GM23338 (cell line): ENCODE data around the gene CPAMD8. TPM values are rescaled to one million over a fixed set of nuclear protein-coding genes. Genes with fewer than 3 reads are reported as not detected.
A peak's percentile ranks its signal among the peaks of the same experiment; 100 is the strongest.

ENCODE experiments used
- ATAC-seq: fragments of 200-7000 bp; cut with Tn5 transposase; 3 replicates; pipeline ENCODE4 v1.9.1; 2020
- DNase-seq: peaks from one replicate; pipeline ENCODE4 v3.0.0-alpha.2; 2015; ENCODE audit warnings: low spot score
- H2AFZ ChIP-seq: fragments of 200-600 bp; sonication (generic); 2 replicates; pipeline ENCODE4 v1.8.0; 2016; ENCODE audit warnings: antibody characterized with exemption, mild to moderate bottlenecking, moderate library complexity
- H3F3A ChIP-seq: fragments of 200-600 bp; sonication (generic); replicated peaks from 2 replicates; pipeline ENCODE4 v1.8.0; 2017; ENCODE audit warnings: antibody characterized with exemption, mixed run types, low read depth
- H3K27ac ChIP-seq: fragments of 200-600 bp; sonication (generic); 2 replicates; pipeline ENCODE4 v1.6.1; 2016; ENCODE audit warnings: low read depth
- H3K27me3 ChIP-seq: fragments of 200-600 bp; sonication (generic); 2 replicates; pipeline ENCODE4 v1.8.0; 2016; ENCODE audit warnings: mild to moderate bottlenecking, mixed run types, moderate library complexity; ENCODE audit not compliant: insufficient read depth
- H3K36me3 ChIP-seq: fragments of 200-600 bp; sonication (generic); 2 replicates; pipeline ENCODE4 v1.8.0; 2016; ENCODE audit warnings: mild to moderate bottlenecking; ENCODE audit not compliant: insufficient read depth
- H3K4me1 ChIP-seq: fragments of 200-600 bp; sonication (generic); 2 replicates; pipeline ENCODE4 v1.8.0; 2016; ENCODE audit warnings: mild to moderate bottlenecking, moderate library complexity; ENCODE audit not compliant: insufficient read depth
- H3K4me2 ChIP-seq: fragments of 200-600 bp; sonication (generic); 2 replicates; pipeline ENCODE4 v1.7.1; 2017; ENCODE audit warnings: mixed run types
- H3K4me3 ChIP-seq: fragments of 200-600 bp; sonication (generic); 2 replicates; pipeline ENCODE4 v1.6.1; 2016; ENCODE audit warnings: mixed run types
- H3K79me2 ChIP-seq: fragments of 200-600 bp; sonication (generic); replicated peaks from 2 replicates; pipeline ENCODE4 v1.8.0; 2017; ENCODE audit warnings: mild to moderate bottlenecking; ENCODE audit not compliant: insufficient read depth
- H3K9me2 ChIP-seq: fragments of 200-600 bp; sonication (generic); 2 replicates; pipeline ENCODE4 v1.8.0; 2017; ENCODE audit not compliant: insufficient read depth
- H4K20me1 ChIP-seq: fragments of 200-600 bp; sonication (generic); replicated peaks from 2 replicates; pipeline ENCODE4 v1.8.0; 2017; ENCODE audit warnings: mild to moderate bottlenecking; ENCODE audit not compliant: insufficient read depth
- H3K27ac Mint-ChIP-seq: 2 replicates; pipeline ENCODE4 v1.8.0; 2020; ENCODE audit warnings: inconsistent platforms, mild to moderate bottlenecking, moderate library complexity, mixed read lengths
- H3K27me3 Mint-ChIP-seq: 3 replicates; pipeline ENCODE4 v1.8.0; 2022; ENCODE audit warnings: low read depth, mild to moderate bottlenecking, moderate library complexity, mixed read lengths, inconsistent platforms; ENCODE audit not compliant: insufficient read depth, poor library complexity
- H3K36me3 Mint-ChIP-seq: 3 replicates; pipeline ENCODE4 v1.8.0; 2021; ENCODE audit warnings: low read depth, mild to moderate bottlenecking, inconsistent platforms, moderate library complexity, mixed read lengths
- H3K4me1 Mint-ChIP-seq: 3 replicates; pipeline ENCODE4 v1.8.0; 2020; ENCODE audit warnings: mild to moderate bottlenecking, inconsistent platforms, mixed read lengths
- H3K4me3 Mint-ChIP-seq: 3 replicates; pipeline ENCODE4 v1.8.0; 2021; ENCODE audit warnings: moderate library complexity, mild to moderate bottlenecking, inconsistent platforms, mixed read lengths
- H3K9me3 Mint-ChIP-seq: 3 replicates; pipeline ENCODE4 v1.8.0; 2020; ENCODE audit warnings: moderate library complexity, mild to moderate bottlenecking, inconsistent platforms, mixed read lengths
- CREB1 ChIP-seq: fragments of 250-450 bp; sonication (Bioruptor Pico); IDR thresholded peaks from 2 replicates; pipeline ENCODE4 v1.5.0; 2020; ENCODE audit warnings: low read depth, mild to moderate bottlenecking, moderate library complexity
- ETS1 ChIP-seq: IDR thresholded peaks from 2 replicates; pipeline ENCODE4 v1.6.1; 2016; ENCODE audit warnings: antibody characterized with exemption
- EZH2 ChIP-seq: fragments of 200-600 bp; sonication (generic); IDR thresholded peaks from one replicate; pipeline ENCODE4 v1.8.0; 2017; ENCODE audit warnings: antibody characterized with exemption, mild to moderate bottlenecking, low read depth; ENCODE audit not compliant: unreplicated experiment
- EZH2phosphoT487 ChIP-seq: fragments of 200-600 bp; sonication (generic); IDR thresholded peaks from one replicate; pipeline ENCODE4 v1.8.1; 2018; ENCODE audit warnings: antibody characterized with exemption; ENCODE audit not compliant: unreplicated experiment
- JUNB ChIP-seq: IDR thresholded peaks from one replicate; pipeline ENCODE4 v1.6.1; 2016; ENCODE audit warnings: antibody characterized with exemption; ENCODE audit not compliant: unreplicated experiment
- NANOG ChIP-seq: IDR thresholded peaks from 2 replicates; pipeline ENCODE4 v1.6.1; 2016; ENCODE audit warnings: antibody characterized with exemption, borderline replicate concordance
- REST ChIP-seq: IDR thresholded peaks from one replicate; pipeline ENCODE4 v1.6.1; 2018; ENCODE audit warnings: antibody characterized with exemption; ENCODE audit not compliant: unreplicated experiment
- STAT1 ChIP-seq: IDR thresholded peaks from one replicate; pipeline ENCODE4 v1.6.1; 2016; ENCODE audit warnings: antibody characterized with exemption; ENCODE audit not compliant: unreplicated experiment
- ZNF114 ChIP-seq: fragments of 250-450 bp; sonication (Bioruptor Pico); IDR thresholded peaks from 2 replicates; pipeline ENCODE4 v1.5.0; 2020; ENCODE audit warnings: mild to moderate bottlenecking, moderate library complexity
- ZNF331 ChIP-seq: fragments of 250-450 bp; sonication (Bioruptor Pico); IDR thresholded peaks from 2 replicates; pipeline ENCODE4 v1.5.0; 2020; ENCODE audit warnings: low read depth, mild to moderate bottlenecking, moderate library complexity
- polyA plus RNA-seq: library from polyadenylated mRNA; unstranded; fragments of >200 nt; fragmentation: Nextera tagmentation; extraction: Ambion mirVana; gene quantifications from 2 replicates; pipeline ENCODE4 v1.2.1, GENCODE V29; 2016
- total RNA-seq: library from RNA; depleted of rRNA; stranded (reverse); fragments of >200 nt; shearing (Covaris generic); gene quantifications from 2 replicates; pipeline ENCODE4 v1.2.3, GENCODE V29; 2014
- TF ChIP-seq, protein P1 (sequence below), 2 experiments: fragments of 200-600 bp in 1 of 2; sonication (generic) in 1 of 2; conservative IDR thresholded peaks; 2 replicates each; pipeline versions ENCODE4 v1.5.1 to v1.6.1; 2016 to 2017; ENCODE audit warnings: antibody characterized with exemption in 2 of 2, low read depth in 2 of 2, mild to moderate bottlenecking in 2 of 2, moderate library complexity in 1 of 2

CPAMD8 gene
- total and polyA plus RNA-seq, 2 experiments from 2014 or later = 4.4 to 11.8 TPM

DNA sequence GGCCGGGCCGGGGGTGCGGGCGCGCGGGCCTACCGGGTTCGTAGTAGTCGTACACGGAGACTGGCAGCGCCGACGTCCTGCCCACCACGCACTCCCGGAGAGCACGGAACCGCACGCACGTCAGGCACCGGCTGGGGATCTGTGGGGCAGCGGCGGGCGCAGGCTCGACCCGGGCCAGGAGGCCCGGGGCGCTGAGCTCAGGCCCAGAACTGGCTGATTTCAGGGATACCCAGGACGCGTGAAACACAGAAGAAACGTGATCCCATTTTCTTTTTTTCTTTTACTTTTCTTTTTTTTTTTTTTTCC is 128.8 kb downstream of the CPAMD8 start:
- Mint-ChIP-seq H3K36me3 (no peaks in the 10 kb centered on the region), H3K9me3 (no peaks in the 10 kb centered on the region; the same call in 2 of the 3 replicates), H3K27me3 (peaks cover 25% of the 10 kb centered on the region), H3K27ac (no peak overlapping the region), H3K4me3 (peak overlapping the region; percentile 78), H3K4me1 (peaks cover 5% of the 10 kb centered on the region; the same call in 1 of the 3 replicates)
- no peak for TF ChIP-seq REST
- TF ChIP-seq NANOG = no peak
- no peaks in the 10 kb centered on the region for H3K79me2 ChIP-seq
- peaks cover 16% of the 10 kb centered on the region for H3K27me3 ChIP-seq
- H4K20me1 ChIP-seq = no peaks in the 10 kb centered on the region
- H3K4me2 ChIP-seq = peak overlapping the region; percentile 88
- ATAC-seq = peak; percentile 19
- H3K4me1 ChIP-seq = peaks cover 3% of the 10 kb centered on the region; the same call in 1 of the 2 replicates
- DNase-seq = no peak
- no peaks in the 10 kb centered on the region for H3K9me2 ChIP-seq
- no peak overlapping the region for H3K27ac ChIP-seq
- H3F3A ChIP-seq = no peaks in the 10 kb centered on the region
- H3K4me3 ChIP-seq = peak overlapping the region; percentile 84
- H2AFZ ChIP-seq = peak overlapping the region; percentile 90
- no peaks in the 10 kb centered on the region for H3K36me3 ChIP-seq

DNA sequence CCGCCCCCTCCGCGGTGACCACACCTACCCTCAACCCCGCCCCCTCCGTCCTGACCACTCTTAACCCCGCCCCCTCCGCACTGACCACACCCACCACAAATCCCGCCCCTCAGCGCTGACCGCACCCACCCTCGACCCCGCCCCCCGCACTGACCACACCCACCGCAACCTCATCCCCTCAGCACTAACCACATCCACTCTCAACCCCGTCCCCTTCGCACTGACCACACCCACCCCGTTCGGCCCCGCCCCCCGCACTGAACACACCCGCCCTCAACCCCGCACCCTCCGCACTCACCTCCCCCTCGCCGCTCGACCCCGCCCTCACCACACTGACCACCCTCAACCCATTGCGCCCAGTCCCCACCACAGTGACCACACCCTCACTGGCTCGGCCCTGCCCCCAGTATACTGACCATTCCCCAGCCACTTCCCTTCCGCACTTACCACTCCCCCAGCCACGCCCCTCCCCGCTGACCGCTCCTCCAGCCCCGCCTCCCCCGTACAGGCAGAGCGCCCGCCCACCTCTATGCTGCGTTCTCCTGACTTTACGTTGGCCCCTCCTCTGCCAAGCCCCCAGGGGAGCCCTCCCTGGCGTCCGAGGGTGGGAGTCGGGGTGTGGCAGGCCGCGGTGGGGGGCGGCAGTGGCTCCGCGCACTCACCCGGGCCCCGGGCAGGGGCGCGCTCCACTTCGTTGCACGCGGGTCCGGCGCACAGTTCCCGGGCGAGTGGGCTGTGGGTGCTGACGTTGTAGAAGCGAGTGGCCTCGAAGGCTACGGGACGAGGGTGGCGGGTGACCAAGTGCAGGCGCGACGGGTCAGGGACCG is 129.4 kb downstream of the CPAMD8 start:
- Histone ChIP-seq H3K9me2 (no peaks in the 10 kb centered on the region), H3K27ac (no peak overlapping the region), H2AFZ (peak overlapping the region; percentile 90), H3K4me3 (peak overlapping the region; percentile 84), H3F3A (no peaks in the 10 kb centered on the region), H3K79me2 (no peaks in the 10 kb centered on the region), H3K4me1 (peaks cover 3% of the 10 kb centered on the region; the same call in 1 of the 2 replicates), H3K27me3 (peaks cover 16% of the 10 kb centered on the region), H3K4me2 (peak overlapping the region; percentile 88), H4K20me1 (no peaks in the 10 kb centered on the region), H3K36me3 (no peaks in the 10 kb centered on the region)
- Mint-ChIP-seq H3K27ac (no peak overlapping the region), H3K4me3 (peak overlapping the region; percentile 78; the same call in 2 of the 3 replicates), H3K36me3 (no peaks in the 10 kb centered on the region), H3K27me3 (peaks cover 25% of the 10 kb centered on the region), H3K4me1 (peaks cover 5% of the 10 kb centered on the region; the same call in 1 of the 3 replicates), H3K9me3 (no peaks in the 10 kb centered on the region; the same call in 2 of the 3 replicates)
- ATAC-seq (peak; percentile 77), DNase-seq (peak; percentile 97)
- TF ChIP-seq EZH2phosphoT487 = no peak
- no peak for TF ChIP-seq CREB1 (CRISPR knock-in tag)
- no peak for TF ChIP-seq ETS1
- no peak for TF ChIP-seq EZH2
- no peak for TF ChIP-seq STAT1
- TF ChIP-seq JUNB = no peak
- TF ChIP-seq, protein P1, sequence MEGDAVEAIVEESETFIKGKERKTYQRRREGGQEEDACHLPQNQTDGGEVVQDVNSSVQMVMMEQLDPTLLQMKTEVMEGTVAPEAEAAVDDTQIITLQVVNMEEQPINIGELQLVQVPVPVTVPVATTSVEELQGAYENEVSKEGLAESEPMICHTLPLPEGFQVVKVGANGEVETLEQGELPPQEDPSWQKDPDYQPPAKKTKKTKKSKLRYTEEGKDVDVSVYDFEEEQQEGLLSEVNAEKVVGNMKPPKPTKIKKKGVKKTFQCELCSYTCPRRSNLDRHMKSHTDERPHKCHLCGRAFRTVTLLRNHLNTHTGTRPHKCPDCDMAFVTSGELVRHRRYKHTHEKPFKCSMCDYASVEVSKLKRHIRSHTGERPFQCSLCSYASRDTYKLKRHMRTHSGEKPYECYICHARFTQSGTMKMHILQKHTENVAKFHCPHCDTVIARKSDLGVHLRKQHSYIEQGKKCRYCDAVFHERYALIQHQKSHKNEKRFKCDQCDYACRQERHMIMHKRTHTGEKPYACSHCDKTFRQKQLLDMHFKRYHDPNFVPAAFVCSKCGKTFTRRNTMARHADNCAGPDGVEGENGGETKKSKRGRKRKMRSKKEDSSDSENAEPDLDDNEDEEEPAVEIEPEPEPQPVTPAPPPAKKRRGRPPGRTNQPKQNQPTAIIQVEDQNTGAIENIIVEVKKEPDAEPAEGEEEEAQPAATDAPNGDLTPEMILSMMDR (conservative IDR thresholded peaks at IDR 0.05; ENCODE audit: low read depth in 2 of 2) = no peak
- no peak for TF ChIP-seq REST
- TF ChIP-seq ZNF114 (CRISPR knock-in tag) = no peak
- TF ChIP-seq ZNF331 (CRISPR knock-in tag) = no peak
